Neutrophil (primary cell): ENCODE data around the gene COMT.

Experiments used
- H3K27ac ChIP-seq: fragments of 200-600 bp; sonication (generic); 2 replicates; pipeline ENCODE4 v1.5.1; 2016; ENCODE audit warnings: mild to moderate bottlenecking, moderate library complexity
- H3K27me3 ChIP-seq: fragments of 200-600 bp; sonication (generic); 2 replicates; pipeline ENCODE4 v1.6.0; 2016; ENCODE audit warnings: mild to moderate bottlenecking
- H3K36me3 ChIP-seq: fragments of 200-600 bp; sonication (generic); 2 replicates; pipeline ENCODE4 v1.5.1; 2017
- H3K4me1 ChIP-seq, 2 experiments: fragments of 200-600 bp in 1 of 2; sonication (generic) in 1 of 2; 1 replicate in 1 of 2; 2 replicates in 1 of 2; pipeline versions ENCODE4 v1.5.1 to v1.6.1; 2013 to 2016; ENCODE audit warnings: low read depth in 1 of 2, low read length in 1 of 2, mild to moderate bottlenecking in 1 of 2, moderate library complexity in 1 of 2; ENCODE audit not compliant: control insufficient read depth in 1 of 2, insufficient read depth in 1 of 2
- H3K4me3 ChIP-seq, 2 experiments: fragments of 200-600 bp in 1 of 2; sonication (generic) in 1 of 2; 1 replicate in 1 of 2; 2 replicates in 1 of 2; pipeline ENCODE4 v1.5.1; 2013 to 2016; ENCODE audit warnings: low read depth in 1 of 2, low read length in 1 of 2, mild to moderate bottlenecking in 1 of 2, moderate library complexity in 1 of 2
- H3K9me3 ChIP-seq: fragments of 200-600 bp; sonication (generic); 2 replicates; pipeline ENCODE4 v1.5.1; 2016
- TF ChIP-seq, protein P1 (sequence below): fragments of 200-600 bp; sonication (generic); IDR thresholded peaks from 2 replicates; pipeline ENCODE4 v1.5.1; 2016; ENCODE audit warnings: antibody characterized with exemption

Gene COMT

GRCh38 chr22:19984201-19984753, 42.7 kb downstream of the COMT start:
- Histone ChIP-seq H3K4me1 (peaks cover 9 to 12% of the 10 kb centered on the region in 2 experiments), H3K9me3 (no peaks in the 10 kb centered on the region), H3K4me3 (no peak overlapping the region), H3K36me3 (no peaks in the 10 kb centered on the region), H3K27ac (no peak overlapping the region), H3K27me3 (peaks cover 31% of the 10 kb centered on the region)
- TF ChIP-seq, protein P1, sequence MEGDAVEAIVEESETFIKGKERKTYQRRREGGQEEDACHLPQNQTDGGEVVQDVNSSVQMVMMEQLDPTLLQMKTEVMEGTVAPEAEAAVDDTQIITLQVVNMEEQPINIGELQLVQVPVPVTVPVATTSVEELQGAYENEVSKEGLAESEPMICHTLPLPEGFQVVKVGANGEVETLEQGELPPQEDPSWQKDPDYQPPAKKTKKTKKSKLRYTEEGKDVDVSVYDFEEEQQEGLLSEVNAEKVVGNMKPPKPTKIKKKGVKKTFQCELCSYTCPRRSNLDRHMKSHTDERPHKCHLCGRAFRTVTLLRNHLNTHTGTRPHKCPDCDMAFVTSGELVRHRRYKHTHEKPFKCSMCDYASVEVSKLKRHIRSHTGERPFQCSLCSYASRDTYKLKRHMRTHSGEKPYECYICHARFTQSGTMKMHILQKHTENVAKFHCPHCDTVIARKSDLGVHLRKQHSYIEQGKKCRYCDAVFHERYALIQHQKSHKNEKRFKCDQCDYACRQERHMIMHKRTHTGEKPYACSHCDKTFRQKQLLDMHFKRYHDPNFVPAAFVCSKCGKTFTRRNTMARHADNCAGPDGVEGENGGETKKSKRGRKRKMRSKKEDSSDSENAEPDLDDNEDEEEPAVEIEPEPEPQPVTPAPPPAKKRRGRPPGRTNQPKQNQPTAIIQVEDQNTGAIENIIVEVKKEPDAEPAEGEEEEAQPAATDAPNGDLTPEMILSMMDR: no peak

GRCh38 chr22:19984851-19985811, 43.6 kb downstream of the COMT start:
- Histone ChIP-seq H3K4me3 (no peak overlapping the region), H3K27ac (no peak overlapping the region), H3K9me3 (no peaks in the 10 kb centered on the region), H3K4me1 (peaks cover 9 to 12% of the 10 kb centered on the region in 2 experiments), H3K36me3 (no peaks in the 10 kb centered on the region), H3K27me3 (peaks cover 31% of the 10 kb centered on the region)
- TF ChIP-seq, protein P1: no peak

DNA sequence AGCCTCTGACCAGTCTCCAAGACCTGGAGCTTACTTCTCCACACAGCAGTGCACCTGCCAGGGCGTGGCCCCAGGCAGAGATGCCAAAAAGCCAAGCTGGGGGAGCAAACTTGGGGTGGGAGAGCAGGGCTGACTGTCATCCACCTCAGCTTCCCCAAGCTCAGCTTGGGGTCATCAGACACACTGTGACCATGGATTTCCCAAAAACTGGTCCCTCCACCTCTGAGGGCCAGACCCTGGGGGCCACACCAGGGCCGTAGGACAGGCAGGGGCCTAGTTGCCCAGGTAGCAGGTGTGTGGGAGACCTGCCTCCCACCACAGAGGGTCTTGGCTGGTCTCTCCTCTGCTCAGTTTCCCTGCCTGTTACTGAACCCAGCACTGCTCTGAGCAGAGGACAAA, 44.4 kb downstream of the COMT start:
- Histone ChIP-seq H3K27ac (no peak overlapping the region), H3K27me3 (peaks cover 31% of the 10 kb centered on the region)

DNA sequence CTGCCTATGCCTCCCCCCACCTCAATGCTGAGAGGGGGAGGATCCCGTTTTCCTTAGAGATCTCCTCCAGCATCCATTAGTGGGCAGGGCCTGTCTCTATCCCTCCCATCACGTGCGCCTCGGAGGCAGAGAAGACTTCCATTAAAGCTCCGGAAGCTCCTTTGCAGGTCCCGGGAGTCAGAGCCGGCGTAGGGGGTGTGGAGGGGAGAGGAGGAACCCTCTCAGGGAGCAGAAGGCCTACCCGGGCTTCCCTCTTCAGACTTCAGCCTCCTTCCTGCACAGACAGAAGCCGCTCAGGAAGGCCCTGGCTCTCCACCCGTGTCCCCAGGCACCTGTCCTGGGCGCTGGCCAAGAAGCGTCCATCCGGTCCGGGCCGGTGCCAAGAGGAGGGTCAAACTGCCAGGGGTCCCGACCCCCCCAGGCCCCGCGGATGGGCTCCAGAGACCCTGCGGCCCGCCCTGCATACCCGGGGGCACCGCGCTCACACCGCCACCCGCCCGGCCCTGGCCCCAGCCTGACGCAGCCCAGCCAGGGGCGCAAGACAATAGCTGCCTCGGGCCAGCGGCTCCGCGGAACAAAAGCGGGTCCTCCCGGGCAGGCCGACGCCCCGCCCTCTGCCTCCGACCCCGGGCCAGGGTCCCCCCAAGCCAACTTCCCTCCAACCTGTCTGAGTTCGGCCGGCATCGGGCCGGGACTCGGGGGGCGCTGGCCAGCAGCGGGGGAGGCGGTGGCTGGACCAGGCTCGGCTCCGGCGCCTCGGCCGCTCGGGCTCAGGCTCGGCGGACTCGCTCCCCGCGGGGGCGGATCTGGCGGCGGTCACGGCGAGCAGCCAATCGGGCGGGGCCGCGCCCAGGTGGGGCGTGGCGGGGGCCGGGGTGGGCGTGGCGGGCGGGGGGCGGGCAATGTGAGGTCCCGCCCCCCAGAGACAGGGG, 45.1 kb downstream of the COMT start:
- H3K9me3 ChIP-seq: no peaks in the 10 kb centered on the region
- H3K4me1 ChIP-seq: peaks cover 9 to 12% of the 10 kb centered on the region in 2 experiments
- peaks cover 31% of the 10 kb centered on the region for H3K27me3 ChIP-seq
- peak overlapping the region; percentile 59 to 80 for H3K4me3 ChIP-seq
- TF ChIP-seq, protein P1: no peak
- H3K27ac ChIP-seq: peak overlapping the region; percentile 18
- H3K36me3 ChIP-seq: no peaks in the 10 kb centered on the region

More for the DNA sequence above, 44.4 kb downstream of the COMT start:
- H3K4me1 ChIP-seq: peaks cover 9 to 12% of the 10 kb centered on the region in 2 experiments
- H3K36me3 ChIP-seq: no peaks in the 10 kb centered on the region
- peak overlapping the region; percentile 59 to 80 for H3K4me3 ChIP-seq
- TF ChIP-seq, protein P1: no peak
- H3K9me3 ChIP-seq: no peaks in the 10 kb centered on the region
